OCI-LY3 (cell line): ENCODE data around the gene ARHGEF28.

ENCODE experiments used
- EZH2phosphoT487 ChIP-seq: fragments of 200-600 bp; shearing (Covaris generic); IDR thresholded peaks from 2 replicates; pipeline ENCODE4 v1.6.1; 2018; ENCODE audit warnings: antibody characterized with exemption, mixed run types, low read depth
- TF ChIP-seq, protein P1 (sequence below): fragments of 200-600, 300-600 bp; sonication (generic); IDR thresholded peaks from 2 replicates; pipeline ENCODE4 v1.5.1; 2014; ENCODE audit warnings: antibody characterized with exemption, low read length, low read depth

DNA sequence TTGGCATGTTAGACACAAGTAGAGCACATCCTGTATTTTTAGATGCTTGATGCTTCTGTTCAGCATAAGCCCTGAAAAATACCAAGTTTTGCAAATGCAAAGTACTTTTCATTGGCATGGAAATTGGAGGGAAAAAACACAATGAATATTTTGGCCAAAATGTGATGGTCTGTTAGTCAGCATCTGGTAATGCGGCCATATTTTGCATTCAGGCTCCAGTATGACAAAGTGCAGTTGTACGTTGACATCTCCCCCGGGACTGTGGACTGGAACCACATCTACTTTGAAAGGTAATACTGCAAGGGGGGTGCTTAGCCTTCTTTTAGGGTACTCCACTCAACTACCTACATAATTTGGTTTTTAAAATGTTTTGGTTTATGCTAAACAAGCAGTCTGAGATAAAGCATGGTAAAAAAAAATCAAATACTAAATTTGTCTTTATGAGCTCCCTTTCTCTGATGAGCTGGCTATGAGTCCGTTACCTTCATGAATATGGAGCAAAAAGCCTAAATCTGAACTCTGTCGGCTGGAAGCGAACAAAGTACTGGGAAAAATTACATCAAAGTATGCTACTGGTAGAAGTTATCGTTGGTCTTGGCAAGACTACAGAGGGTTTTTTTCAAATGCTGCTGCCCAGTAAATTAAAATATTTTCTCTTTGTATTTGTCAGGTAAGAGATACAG is 297.0 kb downstream of the ARHGEF28 start:
- TF ChIP-seq, protein P1, sequence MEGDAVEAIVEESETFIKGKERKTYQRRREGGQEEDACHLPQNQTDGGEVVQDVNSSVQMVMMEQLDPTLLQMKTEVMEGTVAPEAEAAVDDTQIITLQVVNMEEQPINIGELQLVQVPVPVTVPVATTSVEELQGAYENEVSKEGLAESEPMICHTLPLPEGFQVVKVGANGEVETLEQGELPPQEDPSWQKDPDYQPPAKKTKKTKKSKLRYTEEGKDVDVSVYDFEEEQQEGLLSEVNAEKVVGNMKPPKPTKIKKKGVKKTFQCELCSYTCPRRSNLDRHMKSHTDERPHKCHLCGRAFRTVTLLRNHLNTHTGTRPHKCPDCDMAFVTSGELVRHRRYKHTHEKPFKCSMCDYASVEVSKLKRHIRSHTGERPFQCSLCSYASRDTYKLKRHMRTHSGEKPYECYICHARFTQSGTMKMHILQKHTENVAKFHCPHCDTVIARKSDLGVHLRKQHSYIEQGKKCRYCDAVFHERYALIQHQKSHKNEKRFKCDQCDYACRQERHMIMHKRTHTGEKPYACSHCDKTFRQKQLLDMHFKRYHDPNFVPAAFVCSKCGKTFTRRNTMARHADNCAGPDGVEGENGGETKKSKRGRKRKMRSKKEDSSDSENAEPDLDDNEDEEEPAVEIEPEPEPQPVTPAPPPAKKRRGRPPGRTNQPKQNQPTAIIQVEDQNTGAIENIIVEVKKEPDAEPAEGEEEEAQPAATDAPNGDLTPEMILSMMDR = no peak
- TF ChIP-seq EZH2phosphoT487 = no peak
